Vagina (tissue), 2 donors: ENCODE results near the gene KIF19. TPM values are rescaled to one million over a fixed set of nuclear protein-coding genes. Genes with fewer than 3 reads are reported as not detected.

Source experiments
- DNase-seq, 2 donors: peaks; one replicate each; pipeline ENCODE4 v3.0.0-alpha.2; 2017; ENCODE audit errors: extremely low spot score in 2 of 2
- H3K27ac ChIP-seq: fragments of 200-600 bp; sonication (generic); one replicate; pipeline ENCODE4 v1.5.1; 2019
- H3K27me3 ChIP-seq: fragments of 200-600 bp; sonication (generic); one replicate; pipeline ENCODE4 v1.5.1; 2019
- H3K36me3 ChIP-seq, 2 donors: fragments of 200-600 bp; sonication (generic); one replicate each; pipeline ENCODE4 v1.5.1; 2017 to 2019
- H3K4me1 ChIP-seq: fragments of 200-600 bp; sonication (generic); one replicate; pipeline ENCODE4 v1.5.1; 2019
- H3K4me3 ChIP-seq, 2 donors: fragments of 200-600 bp; sonication (generic); 1 replicate in 1 of 2; 2 replicates in 1 of 2; pipeline ENCODE4 v1.5.1; 2016 to 2019
- H3K9me3 ChIP-seq: fragments of 200-600 bp; sonication (generic); one replicate; pipeline ENCODE4 v1.5.1; 2019
- CTCF ChIP-seq, 3 experiments: fragments of 450-650 bp in 2 of 3; fragments of 200-600 bp in 1 of 3; sonication (generic) in 1 of 3; IDR thresholded peaks; one replicate each; pipeline ENCODE4 v1.5.1; 2017 to 2019; ENCODE audit warnings: antibody characterized with exemption in 3 of 3, mild to moderate bottlenecking in 2 of 3, moderate library complexity in 2 of 3
- POLR2A ChIP-seq, 2 donors: fragments of 450-650 bp; IDR thresholded peaks; one replicate each; pipeline ENCODE4 v1.6.1; 2017; ENCODE audit warnings: antibody characterized with exemption in 2 of 2, mild to moderate bottlenecking in 2 of 2, moderate library complexity in 2 of 2
- POLR2AphosphoS5 ChIP-seq, 2 donors: sonication (generic); formaldehyde crosslinking; IDR thresholded peaks; one replicate each; pipeline ENCODE4 v1.9.0; 2017; ENCODE audit warnings: antibody characterized with exemption in 2 of 2, mild to moderate bottlenecking in 2 of 2, low read depth in 1 of 2; ENCODE audit not compliant: insufficient read depth in 1 of 2
- intact Hi-C: fragments of 100-400 bp; cut with DNase I; formaldehyde crosslinking; loops from one replicate; pipeline ENCODE4 v1.15.1; 2023
- total RNA-seq: library from RNA; depleted of rRNA; stranded (reverse); fragments of >200 nt; gene quantifications from one replicate; pipeline ENCODE4 v1.2.3, GENCODE V29; 2016

KIF19 gene
- total RNA-seq, 1 donor from 2014 or later, result 5.6 TPM

GRCh38 chr17:74369665-74370490 is 43.9 kb downstream of the KIF19 start:
- Histone ChIP-seq H3K9me3 (no peaks in the 10 kb centered on the region), H3K27ac (no peak overlapping the region), H3K4me3 (no peak overlapping the region), H3K4me1 (no peaks in the 10 kb centered on the region), H3K27me3 (no peaks in the 10 kb centered on the region), H3K36me3 (no peaks in the 10 kb centered on the region)
- TF ChIP-seq POLR2AphosphoS5 (IDR thresholded peaks at IDR 0.05; ENCODE audit: insufficient read depth in 1 of 2, low read depth in 1 of 2), result no peak
- no peak for TF ChIP-seq CTCF (IDR thresholded peaks at IDR 0.05)
- no peak for TF ChIP-seq POLR2A (IDR thresholded peaks at IDR 0.05)
- intact Hi-C loops, result loop anchor here (10.0 kb wide), 1 partner anchor 65 kb away; no protein-coding TSS in a partner anchor
- DNase-seq, result no peak

- no peak overlapping the region for H3K27ac ChIP-seq
- no peak overlapping the region for H3K4me3 ChIP-seq
- intact Hi-C loops, result no loop called here
- H3K9me3 ChIP-seq, result no peaks in the 10 kb centered on the region
- no peak for TF ChIP-seq POLR2AphosphoS5 (IDR thresholded peaks at IDR 0.05; ENCODE audit: insufficient read depth in 1 of 2, low read depth in 1 of 2)
- TF ChIP-seq POLR2A (IDR thresholded peaks at IDR 0.05), result no peak
- no peak for TF ChIP-seq CTCF (IDR thresholded peaks at IDR 0.05)
- H3K27me3 ChIP-seq, result no peaks in the 10 kb centered on the region
- H3K4me1 ChIP-seq, result no peaks in the 10 kb centered on the region
- DNase-seq, result no peak
- no peaks in the 10 kb centered on the region for H3K36me3 ChIP-seq
Measured at GRCh38 chr17:74371653-74372147, 45.7 kb downstream of the KIF19 start.

- Histone ChIP-seq H3K36me3 (no peaks in the 10 kb centered on the region), H3K27ac (no peak overlapping the region), H3K4me3 (no peak overlapping the region), H3K4me1 (no peaks in the 10 kb centered on the region), H3K27me3 (no peaks in the 10 kb centered on the region), H3K9me3 (no peaks in the 10 kb centered on the region)
- TF ChIP-seq POLR2A (IDR thresholded peaks at IDR 0.05) (no peak), CTCF (IDR thresholded peaks at IDR 0.05) (no peak), POLR2AphosphoS5 (IDR thresholded peaks at IDR 0.05; ENCODE audit: insufficient read depth in 1 of 2, low read depth in 1 of 2) (no peak)
- intact Hi-C loops, result no loop called here
- no peak for DNase-seq
Measured at GRCh38 chr17:74372426-74372825, 46.4 kb downstream of the KIF19 start.

- Histone ChIP-seq H3K27me3 (no peaks in the 10 kb centered on the region), H3K27ac (no peak overlapping the region), H3K9me3 (no peaks in the 10 kb centered on the region), H3K36me3 (no peaks in the 10 kb centered on the region), H3K4me1 (peaks cover under 1% of the 10 kb centered on the region), H3K4me3 (no peak overlapping the region)
- intact Hi-C loops, result no loop called here
- TF ChIP-seq POLR2AphosphoS5 (IDR thresholded peaks at IDR 0.05; ENCODE audit: insufficient read depth in 1 of 2, low read depth in 1 of 2) (no peak), POLR2A (IDR thresholded peaks at IDR 0.05) (no peak), CTCF (IDR thresholded peaks at IDR 0.05) (no peak)
- no peak for DNase-seq
Measured at GRCh38 chr17:74373838-74374606, 48.0 kb downstream of the KIF19 start.
